HepG2 (cell line): Measurements from ENCODE around the gene ARHGDIA. TPM values are rescaled to one million over a fixed set of nuclear protein-coding genes. Genes with fewer than 3 reads are reported as not detected.

Source experiments
- EED ChIP-seq: sonication (generic); formaldehyde crosslinking; IDR thresholded peaks from 2 replicates; pipeline ENCODE4 v1.5.0; 2020; ENCODE audit warnings: mild to moderate bottlenecking, missing genetic modification reagents
- KLF9 ChIP-seq: IDR thresholded peaks from 2 replicates; pipeline ENCODE4 v1.6.1; 2016; ENCODE audit warnings: low read depth
- MLLT10 ChIP-seq: sonication (generic); formaldehyde crosslinking; IDR thresholded peaks from 2 replicates; pipeline ENCODE4 v1.4.0; 2020; ENCODE audit warnings: missing genetic modification reagents
- PAX8 ChIP-seq: sonication (generic); formaldehyde crosslinking; IDR thresholded peaks from 2 replicates; pipeline ENCODE4 v1.8.0; 2022; ENCODE audit warnings: mild to moderate bottlenecking, missing genetic modification reagents, borderline replicate concordance
- REL ChIP-seq: sonication (generic); formaldehyde crosslinking; conservative IDR thresholded peaks from 2 replicates; pipeline ENCODE4 v1.8.0; 2022; ENCODE audit warnings: mild to moderate bottlenecking, missing genetic modification reagents, moderate library complexity
- ZNF232 ChIP-seq: sonication (generic); formaldehyde crosslinking; IDR thresholded peaks from 2 replicates; pipeline ENCODE4 v1.4.0; 2020; ENCODE audit warnings: missing genetic modification reagents, borderline replicate concordance
- ZNF274 ChIP-seq: sonication (generic); formaldehyde crosslinking; IDR thresholded peaks from 2 replicates; pipeline ENCODE4 v1.5.1; 2020; ENCODE audit warnings: mild to moderate bottlenecking, missing genetic modification reagents
- ZNF510 ChIP-seq: sonication (generic); formaldehyde crosslinking; IDR thresholded peaks from 2 replicates; pipeline ENCODE4 v1.4.0; 2020; ENCODE audit warnings: low read depth, mild to moderate bottlenecking, missing genetic modification reagents
- ZNF672 ChIP-seq: sonication (generic); formaldehyde crosslinking; IDR thresholded peaks from 2 replicates; pipeline ENCODE4 v1.8.1; 2022; ENCODE audit warnings: missing genetic modification reagents
- ZNF724P ChIP-seq: sonication (generic); formaldehyde crosslinking; IDR thresholded peaks from 2 replicates; pipeline ENCODE4 v1.8.0; 2022; ENCODE audit warnings: missing genetic modification reagents, borderline replicate concordance
- ZNF749 ChIP-seq: sonication (generic); formaldehyde crosslinking; IDR thresholded peaks from 2 replicates; pipeline ENCODE4 v1.8.0; 2022; ENCODE audit warnings: mild to moderate bottlenecking, missing genetic modification reagents, moderate library complexity, borderline replicate concordance
- polyA plus RNA-seq, 8 experiments: library from polyadenylated mRNA; depleted of rRNA in 3 of 8; stranded (reverse) in 7 of 8; unstranded in 1 of 8; fragments of >200 nt; fragmentation: Illumina TruSeq in 4 of 8; extraction: Trizol in 4 of 8; gene quantifications; 2 replicates each; pipeline versions ENCODE4 v1.2.1 to v1.2.3, GENCODE V29; 2011 to 2016; ENCODE audit warnings: low read depth in 4 of 8, missing spikeins in 1 of 8, mixed read lengths in 1 of 8; ENCODE audit not compliant: insufficient read depth in 1 of 8
- total RNA-seq, 5 experiments: library from RNA; depleted of rRNA; stranded (reverse); fragments of >200 nt; fragmentation: Illumina TruSeq; extraction: Trizol; gene quantifications; 2 replicates each; pipeline ENCODE4 v1.2.3, GENCODE V29; 2016; ENCODE audit warnings: low read depth in 1 of 5
- TF ChIP-seq, protein P1 (sequence below), 2 experiments: fragments of 450-650 bp in 1 of 2; sonication (generic) in 1 of 2; formaldehyde crosslinking in 1 of 2; IDR thresholded peaks; 2 replicates each; pipeline versions ENCODE4 v1.6.1 to v1.8.0; 2016 to 2022; ENCODE audit warnings: antibody characterized with exemption in 1 of 2, mild to moderate bottlenecking in 1 of 2, missing genetic modification reagents in 1 of 2

The ARHGDIA gene
- total and polyA plus RNA-seq, 2 of the 13 experiments (the other 11 are each of a cell fraction or from before 2014, with no cell fraction given) = 40.0 to 64.0 TPM

- TF ChIP-seq, protein P1, sequence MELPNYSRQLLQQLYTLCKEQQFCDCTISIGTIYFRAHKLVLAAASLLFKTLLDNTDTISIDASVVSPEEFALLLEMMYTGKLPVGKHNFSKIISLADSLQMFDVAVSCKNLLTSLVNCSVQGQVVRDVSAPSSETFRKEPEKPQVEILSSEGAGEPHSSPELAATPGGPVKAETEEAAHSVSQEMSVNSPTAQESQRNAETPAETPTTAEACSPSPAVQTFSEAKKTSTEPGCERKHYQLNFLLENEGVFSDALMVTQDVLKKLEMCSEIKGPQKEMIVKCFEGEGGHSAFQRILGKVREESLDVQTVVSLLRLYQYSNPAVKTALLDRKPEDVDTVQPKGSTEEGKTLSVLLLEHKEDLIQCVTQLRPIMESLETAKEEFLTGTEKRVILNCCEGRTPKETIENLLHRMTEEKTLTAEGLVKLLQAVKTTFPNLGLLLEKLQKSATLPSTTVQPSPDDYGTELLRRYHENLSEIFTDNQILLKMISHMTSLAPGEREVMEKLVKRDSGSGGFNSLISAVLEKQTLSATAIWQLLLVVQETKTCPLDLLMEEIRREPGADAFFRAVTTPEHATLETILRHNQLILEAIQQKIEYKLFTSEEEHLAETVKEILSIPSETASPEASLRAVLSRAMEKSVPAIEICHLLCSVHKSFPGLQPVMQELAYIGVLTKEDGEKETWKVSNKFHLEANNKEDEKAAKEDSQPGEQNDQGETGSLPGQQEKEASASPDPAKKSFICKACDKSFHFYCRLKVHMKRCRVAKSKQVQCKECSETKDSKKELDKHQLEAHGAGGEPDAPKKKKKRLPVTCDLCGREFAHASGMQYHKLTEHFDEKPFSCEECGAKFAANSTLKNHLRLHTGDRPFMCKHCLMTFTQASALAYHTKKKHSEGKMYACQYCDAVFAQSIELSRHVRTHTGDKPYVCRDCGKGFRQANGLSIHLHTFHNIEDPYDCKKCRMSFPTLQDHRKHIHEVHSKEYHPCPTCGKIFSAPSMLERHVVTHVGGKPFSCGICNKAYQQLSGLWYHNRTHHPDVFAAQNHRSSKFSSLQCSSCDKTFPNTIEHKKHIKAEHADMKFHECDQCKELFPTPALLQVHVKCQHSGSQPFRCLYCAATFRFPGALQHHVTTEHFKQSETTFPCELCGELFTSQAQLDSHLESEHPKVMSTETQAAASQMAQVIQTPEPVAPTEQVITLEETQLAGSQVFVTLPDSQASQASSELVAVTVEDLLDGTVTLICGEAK (IDR thresholded peaks at IDR 0.05) = no peak
- TF ChIP-seq, protein P1 (CRISPR knock-in tag; IDR thresholded peaks at IDR 0.05) = peak; percentile 89
- TF ChIP-seq REL = peak; percentile 86
- TF ChIP-seq MLLT10 = no peak
- TF ChIP-seq ZNF510 (CRISPR knock-in tag) = peak; percentile 75
- no peak; the same call in 1 of the 2 replicates for TF ChIP-seq ZNF724P (CRISPR knock-in tag)
- TF ChIP-seq ZNF232 (CRISPR knock-in tag) = peak; percentile 85; the same call in 1 of the 2 replicates
- TF ChIP-seq PAX8 (CRISPR knock-in tag) = peak; percentile 96
- TF ChIP-seq ZNF749 (CRISPR knock-in tag) = peak; percentile 68; the same call in 1 of the 2 replicates
- TF ChIP-seq KLF9 = 0 out of 2 replicates have a peak, but pooled peaks have one; percentile 36
- TF ChIP-seq EED (CRISPR knock-in tag) = peak; percentile 97
- TF ChIP-seq ZNF274 (CRISPR knock-in tag) = peak; percentile 81
- TF ChIP-seq ZNF672 (CRISPR knock-in tag) = 0 out of 2 replicates have a peak, but pooled peaks have one; percentile 62
Observed at GRCh38 chr17:81833160-81833920, 37.8 kb downstream of the ARHGDIA start, which contains the start of gene MCRIP1 (continued).
